Stimulated activated CD4-positive, alpha-beta T cell treated with anti-CD3 and anti-CD28 coated beads, Interleukin-2, amount 100 ng/mL, for 24 hours (primary cell): Measurements from ENCODE around the gene ERBB3.

Experiments
- DNase-seq, 2 donors: peaks; one replicate each; pipeline ENCODE4 v3.0.0-alpha.2; 2020

ERBB3 gene

GRCh38 chr12:56141946-56142784 is 62.2 kb downstream of the ERBB3 start:
- no peak for DNase-seq

DNA sequence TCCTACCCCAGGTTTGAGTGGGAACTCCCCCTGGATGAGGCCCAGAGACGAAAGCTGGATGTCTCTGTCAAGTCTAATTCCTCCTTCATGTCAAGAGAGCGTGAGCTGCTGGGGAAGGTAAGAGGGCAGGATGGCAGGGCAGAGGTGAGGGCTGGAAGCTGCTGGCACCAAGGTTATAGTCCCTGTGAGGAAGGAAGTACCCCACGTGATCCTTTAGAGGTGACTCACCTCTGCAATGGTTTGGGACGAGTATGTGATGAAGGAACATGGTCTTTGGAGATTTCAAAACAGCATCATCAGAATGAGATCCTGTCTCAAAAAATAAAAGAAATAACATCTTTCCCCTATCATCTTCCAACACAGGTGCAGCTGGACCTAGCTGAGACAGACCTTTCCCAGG is 63.3 kb downstream of the ERBB3 start:
- no peak for DNase-seq

DNA sequence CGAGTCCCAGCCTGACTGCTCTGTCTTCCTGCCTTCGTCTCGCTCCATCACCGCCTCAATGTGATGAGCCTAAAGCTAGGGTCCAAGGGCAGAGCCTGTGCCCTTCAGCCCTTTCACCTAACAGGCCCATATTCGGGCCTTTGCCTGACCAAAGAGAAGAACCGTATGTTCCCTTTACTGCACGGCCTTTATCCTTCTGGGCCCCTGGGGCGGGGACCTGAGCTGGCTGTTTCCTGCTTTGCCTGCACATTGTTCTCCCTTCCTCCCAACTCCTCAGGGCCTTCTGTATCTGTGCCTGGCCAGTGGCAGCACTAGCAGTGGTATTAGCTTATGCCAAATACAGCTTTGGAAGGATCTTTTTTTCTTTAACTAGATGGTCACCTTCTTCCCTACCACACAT is 63.9 kb downstream of the ERBB3 start:
- no peak for DNase-seq

DNA sequence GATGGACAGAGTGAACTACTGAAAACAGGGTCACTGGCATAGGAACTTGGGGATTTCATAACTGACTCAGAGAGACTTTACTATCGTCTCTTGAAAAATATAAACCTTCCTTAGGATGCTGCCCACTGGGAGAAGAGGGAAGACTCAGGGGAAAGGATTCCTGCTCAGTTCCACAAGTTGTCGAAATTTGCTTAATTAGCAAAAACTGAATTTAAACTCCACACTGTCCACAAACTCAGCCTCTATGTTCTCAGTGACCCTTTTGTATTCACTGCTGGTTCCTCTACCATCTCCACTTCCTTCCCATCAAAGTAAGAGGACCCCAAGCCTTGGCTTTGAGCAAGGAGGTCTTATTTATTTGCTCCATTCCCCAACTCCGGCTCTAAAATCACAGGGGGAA is 65.3 kb downstream of the ERBB3 start:
- no peak for DNase-seq

DNA sequence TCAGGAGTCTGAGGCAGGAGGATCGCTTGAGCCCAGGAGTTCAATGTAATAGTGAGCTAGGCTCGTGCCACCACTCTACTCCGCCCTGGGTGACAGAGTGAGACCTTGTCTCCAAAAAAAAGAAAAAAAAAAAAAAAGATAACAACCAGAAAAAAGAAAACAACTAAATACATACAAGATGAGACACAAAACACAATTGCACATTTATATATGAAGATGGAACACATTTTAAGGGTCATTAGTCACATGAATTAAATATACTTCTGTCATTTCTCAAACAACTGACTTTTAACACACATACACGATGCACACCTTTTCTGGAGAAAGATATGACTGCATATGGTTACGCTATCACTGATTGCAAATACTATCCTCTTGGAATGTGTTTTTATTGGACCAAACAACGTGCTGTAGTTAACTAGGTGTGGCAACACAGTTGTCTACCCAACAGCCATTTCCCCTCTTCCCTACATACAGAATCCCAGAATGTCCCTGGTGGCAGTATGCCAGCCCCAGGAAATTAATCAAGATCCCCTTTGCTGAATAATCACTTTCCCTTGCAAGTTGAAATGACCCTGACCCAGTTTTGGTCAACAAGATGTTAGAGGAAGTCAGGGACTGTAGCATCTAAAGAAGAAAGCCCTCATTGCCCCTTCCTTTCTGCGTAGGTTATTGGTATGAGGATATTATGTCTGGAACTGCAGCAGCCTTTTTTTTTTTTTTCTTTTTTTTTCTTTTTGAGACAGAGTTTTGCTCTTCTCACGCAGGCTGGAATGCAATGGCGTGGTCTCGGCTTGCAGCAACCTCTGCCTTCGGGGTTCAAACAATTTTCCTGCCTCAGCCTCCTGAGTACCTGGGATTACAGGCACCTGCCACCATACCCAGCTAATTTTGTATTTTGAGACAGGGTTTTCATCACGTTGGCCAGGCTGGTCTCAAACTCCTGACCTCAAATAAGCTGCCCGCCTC is 66.8 kb downstream of the ERBB3 start:
- DNase-seq: no peak

DNA sequence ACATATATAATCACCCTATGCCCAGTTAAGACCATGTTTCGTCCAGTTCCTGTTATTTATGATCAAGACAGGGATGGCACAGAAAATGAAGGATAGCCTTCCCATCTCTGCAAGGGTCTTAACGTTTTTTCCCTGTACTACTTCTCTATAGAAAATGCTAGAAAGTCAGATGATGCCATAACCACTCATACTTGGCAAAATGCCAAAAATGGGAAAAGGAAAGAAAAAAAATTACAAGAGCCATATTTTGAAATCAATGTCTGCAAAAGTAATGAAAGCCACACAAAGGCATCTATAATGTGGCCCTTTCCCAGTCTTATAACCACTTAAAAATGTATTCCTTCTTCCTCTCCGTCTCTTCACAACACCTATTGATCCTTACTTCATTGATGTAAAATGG is 70.6 kb downstream of the ERBB3 start:
- DNase-seq: no peak

GRCh38 chr12:56151672-56152131 is 71.7 kb downstream of the ERBB3 start:
- peak; percentile 72 to 77 for DNase-seq

- peak; percentile 95 to 96 for DNase-seq
These were observed 72.3 kb downstream of the ERBB3 start, which contains the start of gene MYL6B for GRCh38 chr12:56152132-56152755. Gene MYL6B, plus strand, starts transcription at chr12:56152587. Its CDS starts 1,332 bp downstream, at chr12:56153919.
